ENCODE measurements around the gene WBP1L.
"Not testable (repeated sequence)": the region's sequence is repeated elsewhere in the genome, so short reads cannot be mapped to it uniquely, and the experiment has no call there.

WBP1L gene

DNA sequence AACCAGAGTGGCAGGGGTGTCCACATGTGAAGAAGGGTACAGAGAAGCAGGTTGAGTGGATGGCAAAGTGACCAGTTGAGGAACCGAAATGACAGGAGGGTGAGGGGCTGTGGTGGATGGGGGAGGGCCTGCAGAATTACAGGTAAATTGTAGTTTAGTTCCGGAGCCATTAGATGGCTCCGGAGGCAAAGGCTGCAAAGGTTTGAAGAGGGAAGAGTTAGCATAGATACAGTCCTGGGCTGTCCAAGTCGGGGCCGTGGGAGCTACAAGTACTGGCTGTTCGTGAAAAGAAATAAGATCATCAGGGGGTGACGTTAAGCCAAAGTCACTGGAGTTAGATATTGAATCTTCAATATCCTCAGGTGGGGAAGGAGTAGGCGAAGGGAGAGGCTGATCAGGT lies 99.4 kb downstream of the WBP1L start:
- not testable (repeated sequence) for DNase-seq (ENCODE audit: low spot score)

DNA sequence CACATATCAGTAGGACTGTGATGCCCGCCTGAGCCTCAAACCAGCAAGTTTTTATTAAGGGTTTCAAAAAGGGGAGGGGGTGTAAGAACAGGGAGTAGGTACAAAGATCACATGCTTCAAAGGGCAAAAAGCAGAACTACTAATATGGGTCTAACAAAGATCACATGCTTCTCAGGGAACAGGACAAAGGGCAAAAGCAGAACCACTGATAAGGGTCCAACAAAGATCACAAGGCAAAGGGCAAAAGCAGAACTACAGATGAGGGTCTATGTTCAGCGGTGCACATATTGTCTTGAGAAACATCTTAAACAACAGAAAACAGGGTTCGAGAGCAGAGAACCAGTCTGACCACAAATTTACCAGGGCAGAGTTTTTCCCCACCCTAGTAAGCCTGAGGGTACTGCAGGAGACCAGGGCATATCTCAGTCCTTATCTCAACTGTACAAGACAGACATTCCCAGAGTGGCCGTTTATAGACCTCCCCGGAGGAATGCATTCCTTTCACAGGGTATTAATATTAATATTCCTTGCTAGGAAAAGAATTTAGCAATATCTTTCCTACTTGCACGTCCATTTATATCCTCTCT lies 100.5 kb downstream of the WBP1L start:
- not testable (repeated sequence) for DNase-seq (ENCODE audit: low spot score)

DNA sequence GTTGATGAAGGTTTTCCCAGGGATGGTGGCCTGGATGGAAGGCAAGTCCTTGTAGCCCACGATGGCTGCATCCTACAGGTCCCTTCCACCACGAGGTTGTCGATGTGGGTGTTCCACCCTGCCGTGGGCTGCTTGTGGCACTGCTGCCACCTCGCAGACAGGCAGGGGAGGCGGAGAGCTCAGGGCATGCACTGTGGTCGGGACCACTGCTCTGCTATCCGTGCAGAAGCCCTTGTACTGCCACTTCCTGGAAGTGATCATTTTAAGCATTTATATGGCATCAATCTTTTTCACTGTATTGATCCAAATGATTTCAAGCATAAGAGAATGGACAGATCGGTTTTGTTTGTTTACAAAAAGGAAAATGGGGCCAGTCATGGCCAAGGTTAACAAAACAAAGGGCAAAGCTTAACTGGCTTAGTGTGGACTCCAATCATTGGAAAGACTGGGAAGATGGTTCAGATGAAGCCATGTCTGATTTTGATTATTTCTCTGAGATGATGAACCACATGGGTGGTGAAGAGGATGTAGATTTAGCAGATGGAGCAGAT lies 101.7 kb downstream of the WBP1L start:
- DNase-seq (ENCODE audit: low spot score), result no peak

DNA sequence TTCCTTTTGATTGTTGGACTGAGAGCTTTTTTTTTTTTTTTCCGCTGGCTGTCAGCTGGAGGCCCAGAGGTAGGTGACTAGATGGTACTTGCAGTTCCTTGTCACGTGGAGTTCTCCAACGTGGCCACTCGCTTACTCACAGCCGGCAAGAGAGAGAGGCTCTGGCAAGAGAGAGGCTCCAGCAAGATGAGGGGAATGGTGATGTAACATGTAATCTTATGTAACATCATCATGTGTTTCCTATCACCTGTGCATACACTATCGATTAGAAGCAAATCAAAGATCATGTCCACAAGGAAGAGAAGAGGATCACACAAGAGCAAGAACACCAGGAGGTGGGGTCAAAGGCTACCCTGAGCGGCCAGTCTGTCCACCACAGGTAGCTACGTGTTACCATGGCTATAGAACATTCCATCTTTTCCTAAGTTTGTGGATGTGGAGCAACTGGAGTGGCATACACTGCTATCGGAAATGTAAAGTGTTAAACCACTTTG lies 106.3 kb downstream of the WBP1L start:
- no peak for DNase-seq (ENCODE audit: low spot score)

DNA sequence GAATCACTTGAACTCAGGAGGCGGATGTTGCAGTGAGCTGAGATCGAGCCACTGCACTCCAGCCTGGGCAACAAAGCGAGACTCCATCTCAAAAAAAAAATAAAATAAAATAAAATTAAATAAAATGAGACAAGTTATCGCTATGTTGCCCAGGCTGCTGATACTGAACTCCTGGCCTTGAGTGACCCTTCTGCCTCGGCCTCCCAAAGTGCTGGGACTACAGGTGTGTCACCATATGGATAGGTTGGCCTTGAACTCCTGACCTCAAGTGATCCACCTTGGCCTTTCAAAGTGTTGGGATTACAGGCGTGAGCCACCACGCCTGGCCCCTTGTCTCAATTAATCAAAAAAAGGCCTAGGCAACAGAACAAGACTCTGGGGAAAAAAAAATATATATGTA lies 109.5 kb downstream of the WBP1L start:
- not testable (repeated sequence) for DNase-seq (ENCODE audit: low spot score)

DNA sequence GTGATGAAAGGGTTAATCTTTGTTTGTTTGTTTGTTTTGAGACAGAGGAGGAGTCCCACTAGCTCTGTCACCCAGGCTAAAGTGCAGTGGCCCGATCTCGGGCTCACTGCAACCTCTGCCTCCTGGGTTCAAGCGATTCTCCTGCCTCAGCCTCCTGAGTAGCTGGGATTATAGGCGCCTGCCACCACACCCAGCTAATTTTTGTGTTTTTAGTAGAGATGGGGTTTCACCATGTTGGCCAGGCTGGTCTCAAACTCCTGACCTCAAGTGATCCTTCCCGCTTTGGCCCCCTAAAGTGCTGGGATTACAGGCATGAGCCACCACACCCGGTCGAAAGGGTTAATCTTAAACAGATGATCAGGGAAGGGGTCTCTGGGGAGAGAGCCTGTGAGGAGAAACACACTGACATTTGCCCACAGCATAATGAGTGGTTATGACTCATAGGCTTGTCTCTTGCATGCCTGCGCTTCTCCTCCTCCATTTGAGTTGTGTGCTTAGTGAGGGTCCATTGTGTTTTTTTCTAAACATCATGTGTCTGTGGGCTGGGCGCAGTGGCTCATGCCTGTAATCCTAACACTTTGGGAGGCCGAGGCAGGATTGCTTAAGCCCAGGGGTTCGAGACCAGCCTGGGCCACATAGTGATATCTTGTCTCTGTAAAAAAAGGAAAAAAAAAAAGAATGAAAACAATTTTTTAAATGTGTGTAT lies 112.1 kb downstream of the WBP1L start:
- DNase-seq (ENCODE audit: low spot score), result not testable (repeated sequence)

DNA sequence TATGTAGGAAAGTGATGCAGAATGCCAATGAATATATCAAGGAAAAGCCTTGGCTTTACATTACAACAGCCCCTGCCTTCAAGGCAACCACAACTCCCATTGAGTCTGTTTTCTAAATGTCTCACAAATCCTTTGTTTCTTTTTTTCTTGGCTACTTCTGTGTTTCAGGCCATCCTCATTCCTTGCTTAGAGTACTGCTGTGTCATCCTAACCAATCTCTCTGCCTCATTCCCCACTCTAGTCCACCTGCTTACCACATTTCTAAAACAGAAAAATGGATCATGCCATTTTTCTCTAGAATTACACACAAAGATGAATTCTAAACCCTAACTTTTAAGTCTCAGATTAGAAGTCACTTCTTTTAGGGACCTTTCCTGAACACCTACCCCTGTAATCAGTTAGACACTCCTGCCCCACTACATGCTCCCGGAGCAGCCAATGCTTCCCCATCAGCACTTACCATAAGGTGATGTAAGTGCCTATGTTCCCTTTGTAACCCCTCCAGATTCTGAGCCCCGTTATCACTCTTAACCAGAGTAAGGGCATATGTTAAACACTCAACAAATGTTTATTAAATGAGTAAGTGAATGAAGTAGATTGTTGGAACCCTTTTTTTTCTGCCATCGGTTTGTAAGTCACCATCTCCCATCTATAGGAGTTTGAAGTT lies 113.1 kb downstream of the WBP1L start:
- DNase-seq (ENCODE audit: low spot score), result no peak

DNA sequence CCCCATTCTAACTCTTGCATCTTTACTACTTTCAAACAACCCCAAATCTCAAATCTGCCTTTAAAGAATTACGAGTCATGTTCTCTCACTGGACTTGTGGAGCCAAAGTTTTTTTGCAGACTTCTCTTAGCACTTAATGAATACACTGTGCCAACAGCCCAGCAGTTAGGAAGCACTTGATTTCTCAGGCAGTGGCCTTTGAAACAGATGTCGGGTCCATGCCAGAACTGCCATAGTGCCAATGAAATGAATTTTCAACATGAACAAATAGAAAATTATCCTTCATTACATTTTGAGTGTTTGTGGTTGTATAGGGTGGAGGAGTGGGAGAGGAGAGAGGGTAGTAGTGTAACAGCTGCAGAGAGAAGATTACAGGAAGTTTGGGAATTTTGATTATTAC lies 116.2 kb downstream of the WBP1L start:
- DNase-seq (ENCODE audit: low spot score), result no peak

DNA sequence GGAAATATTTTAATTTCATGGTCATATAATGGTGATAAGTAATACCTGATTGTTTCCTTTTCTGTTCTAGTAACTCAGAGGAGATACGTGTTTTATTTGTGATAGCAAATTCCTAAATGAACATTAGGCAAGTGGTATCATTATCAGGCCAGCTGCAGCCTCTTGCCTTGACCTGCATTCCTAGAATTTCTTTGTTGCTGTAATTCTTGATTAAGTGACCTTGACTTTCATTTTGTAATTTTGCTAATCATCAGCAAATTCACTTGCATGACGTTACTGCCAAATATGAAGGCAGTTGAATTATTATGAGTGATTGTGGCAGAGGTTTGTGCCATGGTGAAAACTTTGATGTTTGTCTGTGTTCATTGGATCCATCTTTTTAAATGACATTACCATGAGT lies 119.9 kb downstream of the WBP1L start:
- DNase-seq (ENCODE audit: low spot score), result no peak

DNA sequence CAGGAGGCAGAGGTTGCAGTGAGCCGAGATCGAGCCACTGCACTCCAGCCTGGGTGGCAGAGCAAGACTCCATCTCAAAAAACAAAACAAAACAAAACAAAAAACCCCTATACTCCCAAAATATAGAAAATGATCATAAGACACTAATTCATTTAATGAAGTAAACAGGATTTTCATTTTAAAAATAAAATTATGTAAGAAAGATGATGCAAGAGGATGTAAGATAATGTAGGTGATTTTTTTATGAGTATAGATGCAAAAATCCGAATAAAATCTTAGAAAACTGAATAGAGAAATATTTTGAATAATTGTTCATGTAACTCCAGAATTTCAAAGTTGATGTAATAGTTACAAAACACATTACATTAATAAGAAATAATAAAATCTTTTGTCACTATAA lies 121.9 kb downstream of the WBP1L start:
- no peak for DNase-seq (ENCODE audit: low spot score)

All from HuH-7 (cell line).